Stimulated activated CD4-positive, alpha-beta T cell treated with anti-CD3 and anti-CD28 coated beads, Interleukin-1b, Interleukin-23, amount 100 ng/mL, for 24 hours (primary cell): ENCODE data around the gene SLC50A1.

Source experiments
- DNase-seq, 4 experiments: peaks; one replicate each; pipeline ENCODE4 v3.0.0-alpha.2; 2020; ENCODE audit warnings: low read depth in 4 of 4, low spot score in 1 of 4

The SLC50A1 gene, protein sequence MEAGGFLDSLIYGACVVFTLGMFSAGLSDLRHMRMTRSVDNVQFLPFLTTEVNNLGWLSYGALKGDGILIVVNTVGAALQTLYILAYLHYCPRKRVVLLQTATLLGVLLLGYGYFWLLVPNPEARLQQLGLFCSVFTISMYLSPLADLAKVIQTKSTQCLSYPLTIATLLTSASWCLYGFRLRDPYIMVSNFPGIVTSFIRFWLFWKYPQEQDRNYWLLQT

DNA sequence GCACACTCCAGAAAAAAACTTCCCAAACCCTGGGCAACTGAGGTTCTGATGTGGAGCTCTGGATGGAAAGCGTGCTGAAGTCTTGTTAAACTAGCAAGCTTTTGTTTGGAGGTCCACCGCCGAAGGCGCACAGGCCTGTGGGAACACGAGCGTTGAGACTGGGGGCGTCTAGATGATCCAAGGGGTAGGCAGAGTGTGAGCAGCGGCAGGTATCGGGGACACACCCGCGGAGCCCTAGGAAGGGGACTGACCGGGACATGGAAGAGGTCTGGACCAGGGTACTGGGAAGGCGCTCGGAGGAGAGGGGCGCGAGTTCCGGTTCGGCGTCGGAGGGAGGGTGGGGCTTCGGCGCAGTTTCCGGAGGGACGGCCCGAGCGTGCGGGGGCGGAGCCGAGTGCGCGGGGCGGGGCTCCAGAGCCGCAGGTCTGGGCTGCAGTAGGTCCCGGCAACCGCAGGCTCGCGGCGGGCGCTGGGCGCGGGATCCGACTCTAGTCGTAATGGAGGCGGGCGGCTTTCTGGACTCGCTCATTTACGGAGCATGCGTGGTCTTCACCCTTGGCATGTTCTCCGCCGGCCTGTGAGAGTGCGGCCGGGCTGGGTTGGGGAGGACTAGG lies at the start of gene SLC50A1:
TSS of gene SLC50A1 (plus strand) at position 438 of the 614 bp plus-strand sequence. CDS start at position 498, 60 bp downstream.
- peak; percentile 72 to 91 (median 88) for DNase-seq

DNA sequence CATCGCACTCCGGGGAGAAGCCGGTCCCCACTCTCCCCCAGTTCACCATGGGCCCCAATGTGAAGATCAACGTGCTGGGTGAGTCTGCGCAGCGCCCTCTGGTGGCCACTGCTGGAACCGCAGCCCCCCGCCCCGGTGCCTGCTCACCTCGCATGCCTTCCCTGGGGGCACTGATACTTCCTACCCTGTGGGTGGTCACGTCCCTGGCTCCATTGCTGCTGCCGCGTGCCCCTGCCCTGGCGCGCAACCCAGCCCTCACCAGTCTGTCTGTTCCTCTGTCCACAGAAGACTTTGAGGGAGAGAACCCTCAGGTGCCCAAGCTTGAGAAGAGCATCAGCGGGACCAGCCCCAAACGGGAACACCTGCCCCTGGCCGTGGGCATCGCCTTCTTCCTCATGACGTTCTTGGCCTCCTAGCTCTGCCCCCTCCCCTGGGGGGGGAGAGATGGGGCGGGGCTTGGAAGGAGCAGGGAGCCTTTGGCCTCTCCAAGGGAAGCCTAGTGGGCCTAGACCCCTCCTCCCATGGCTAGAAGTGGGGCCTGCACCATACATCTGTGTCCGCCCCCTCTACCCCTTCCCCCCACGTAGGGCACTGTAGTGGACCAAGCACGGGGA lies 49.4 kb upstream of the SLC50A1 start:
- peak in 3 of 4 experiments; percentile 60 to 72 (median 68) for DNase-seq

DNA sequence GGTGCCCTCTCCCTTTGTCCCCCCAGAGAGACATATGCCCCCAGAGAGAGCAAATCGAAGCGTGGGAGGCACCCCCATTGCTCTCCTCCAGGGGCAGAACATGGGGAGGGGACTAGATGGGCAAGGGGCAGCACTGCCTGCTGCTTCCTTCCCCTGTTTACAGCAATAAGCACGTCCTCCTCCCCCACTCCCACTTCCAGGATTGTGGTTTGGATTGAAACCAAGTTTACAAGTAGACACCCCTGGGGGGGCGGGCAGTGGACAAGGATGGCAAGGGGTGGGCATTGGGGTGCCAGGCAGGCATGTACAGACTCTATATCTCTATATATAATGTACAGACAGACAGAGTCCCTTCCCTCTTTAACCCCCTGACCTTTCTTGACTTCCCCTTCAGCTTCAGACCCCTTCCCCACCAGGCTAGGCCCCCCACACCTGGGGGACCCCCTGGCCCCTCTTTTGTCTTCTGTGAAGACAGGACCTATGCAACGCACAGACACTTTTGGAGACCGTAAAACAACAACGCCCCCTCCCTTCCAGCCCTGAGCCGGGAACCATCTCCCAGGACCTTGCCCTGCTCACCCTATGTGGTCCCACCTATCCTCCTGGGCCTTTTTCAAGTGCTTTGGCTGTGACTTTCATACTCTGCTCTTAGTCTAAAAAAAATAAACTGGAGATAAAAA lies 48.7 kb upstream of the SLC50A1 start:
- no peak for DNase-seq

DNA sequence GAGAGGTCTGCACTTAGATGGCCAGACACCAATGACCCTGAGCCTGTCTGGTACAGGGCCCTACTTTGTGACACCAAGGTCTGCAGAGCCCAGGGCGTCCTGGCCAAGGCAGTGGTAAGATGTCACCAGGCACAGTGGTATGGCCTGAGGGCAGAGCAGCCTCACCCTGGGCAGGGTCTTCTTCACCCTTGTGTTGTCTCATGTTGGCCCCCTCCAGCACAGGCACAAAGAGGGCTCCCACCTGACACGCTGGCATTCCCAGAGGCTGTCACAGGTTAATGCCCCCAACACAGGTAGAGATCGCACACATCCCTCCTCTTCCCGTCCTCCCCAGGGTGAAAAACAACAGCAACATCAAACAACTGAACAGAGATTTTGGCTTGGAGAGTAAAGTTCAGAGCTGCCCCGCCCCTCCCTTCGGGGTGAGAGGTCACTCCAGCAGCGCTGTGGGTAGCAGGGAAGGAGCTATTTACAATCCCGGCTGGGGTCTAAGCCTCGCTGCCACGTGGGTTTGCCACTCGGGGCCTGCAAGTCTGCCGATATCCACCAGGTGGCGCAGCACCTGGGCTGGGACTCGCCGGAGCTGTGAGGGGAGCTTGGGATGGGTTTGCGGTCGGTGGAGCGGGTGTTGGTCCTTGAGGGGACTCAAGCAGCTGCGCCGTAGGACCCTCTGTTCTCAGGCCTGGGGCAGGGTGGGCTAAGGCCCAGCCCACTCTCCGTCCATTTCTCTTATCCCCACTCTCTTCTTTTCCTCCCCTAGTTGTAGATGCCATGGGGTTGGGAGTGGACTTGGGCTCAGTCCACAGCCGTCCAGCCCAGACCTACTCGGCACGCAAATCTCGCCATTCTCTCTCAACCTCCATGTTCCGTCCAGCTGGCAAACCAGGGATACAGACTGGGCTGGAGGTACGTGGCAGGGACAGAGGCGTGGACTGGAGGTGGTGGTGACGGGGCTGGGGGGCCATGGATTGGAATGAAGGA lies 44.3 kb upstream of the SLC50A1 start:
- peak; percentile 70 to 80 (median 73) for DNase-seq

DNA sequence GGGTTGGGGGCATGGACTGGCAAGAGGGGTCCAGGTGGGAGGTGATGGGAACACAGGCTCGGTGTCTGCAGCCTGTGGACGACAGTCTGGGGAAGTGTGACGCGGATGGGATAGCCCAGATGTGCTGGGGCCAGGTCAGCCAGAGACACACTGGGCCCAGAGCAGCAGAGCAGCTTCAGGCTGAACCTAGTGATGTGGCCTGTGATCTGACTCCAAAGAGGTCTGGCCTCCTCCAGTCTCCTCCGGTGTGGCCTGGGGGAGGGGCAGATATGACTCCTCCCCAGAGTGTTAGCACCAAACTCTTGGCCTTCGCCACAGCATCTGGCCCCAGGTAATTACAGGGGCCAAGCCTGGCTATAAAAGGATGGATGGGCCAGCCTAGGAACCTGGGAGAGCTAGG lies 43.5 kb upstream of the SLC50A1 start:
- DNase-seq: no peak

DNA sequence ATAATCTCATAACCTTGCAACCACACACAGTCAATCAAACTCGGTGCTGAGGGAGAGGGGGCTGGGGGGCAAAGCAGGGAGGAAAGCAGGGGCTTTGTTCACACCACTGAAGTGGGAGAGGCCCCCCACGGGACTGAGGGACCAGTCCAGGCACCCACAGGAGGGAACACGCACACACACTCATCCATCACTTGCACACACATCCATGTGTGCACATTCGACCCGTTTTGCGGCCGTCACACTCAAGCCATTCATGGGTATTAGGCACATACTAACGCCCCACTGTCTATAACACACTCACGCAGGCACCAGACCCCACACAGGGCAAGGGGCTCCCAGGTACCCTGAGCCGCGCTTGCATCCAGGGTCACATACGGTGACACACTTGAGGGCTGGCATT lies 43.0 kb upstream of the SLC50A1 start:
- DNase-seq: no peak

DNA sequence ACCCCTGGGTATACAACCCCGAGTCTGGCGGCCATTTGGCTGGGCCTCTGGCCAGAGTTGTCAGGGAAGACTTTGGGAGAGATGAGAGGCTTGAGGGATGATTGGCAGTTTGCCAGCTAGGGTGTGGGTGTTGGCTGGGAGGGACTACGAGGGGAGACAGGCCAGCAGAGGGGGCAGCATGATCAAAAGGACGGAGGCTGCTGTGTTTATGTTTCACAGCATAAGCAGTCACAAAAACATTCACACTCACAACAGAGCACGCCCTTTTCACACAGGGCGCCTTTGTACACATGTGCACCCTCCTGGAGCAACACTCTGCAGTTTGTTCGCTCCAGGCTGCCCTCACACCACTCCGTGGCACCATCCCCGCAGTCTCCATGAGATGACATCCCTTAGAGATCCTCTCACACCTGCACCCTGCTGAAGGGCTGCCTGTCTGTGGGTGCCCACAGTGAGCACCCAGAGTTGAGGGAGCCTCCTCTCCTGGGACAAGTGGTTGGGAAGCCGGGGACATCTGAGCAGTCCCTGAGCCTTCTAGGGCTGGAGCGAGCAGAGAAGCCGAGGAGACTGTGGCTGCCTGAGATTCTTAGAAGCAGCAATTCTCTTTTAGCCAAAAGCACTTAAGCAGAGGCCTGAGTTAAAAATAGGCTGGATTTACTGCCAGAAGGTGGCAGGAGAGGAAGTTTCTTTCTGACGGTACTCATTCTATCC lies 41.6 kb upstream of the SLC50A1 start:
- DNase-seq: no peak

DNA sequence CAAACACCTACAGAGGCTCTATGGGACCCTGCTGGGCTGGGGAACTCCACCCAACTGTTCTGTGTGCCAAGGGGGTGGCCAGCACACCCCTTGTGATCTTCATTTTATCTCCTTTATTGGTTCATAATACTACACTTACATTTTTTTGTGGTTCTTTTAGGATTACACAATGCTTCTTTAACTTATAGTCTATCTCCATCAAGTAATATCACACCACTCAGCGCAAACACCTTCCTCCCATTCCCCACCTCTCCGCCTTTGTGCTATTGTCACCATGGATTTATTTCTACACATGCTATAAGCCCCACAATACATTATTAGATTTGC lies 41.1 kb upstream of the SLC50A1 start:
- DNase-seq: no peak

DNA sequence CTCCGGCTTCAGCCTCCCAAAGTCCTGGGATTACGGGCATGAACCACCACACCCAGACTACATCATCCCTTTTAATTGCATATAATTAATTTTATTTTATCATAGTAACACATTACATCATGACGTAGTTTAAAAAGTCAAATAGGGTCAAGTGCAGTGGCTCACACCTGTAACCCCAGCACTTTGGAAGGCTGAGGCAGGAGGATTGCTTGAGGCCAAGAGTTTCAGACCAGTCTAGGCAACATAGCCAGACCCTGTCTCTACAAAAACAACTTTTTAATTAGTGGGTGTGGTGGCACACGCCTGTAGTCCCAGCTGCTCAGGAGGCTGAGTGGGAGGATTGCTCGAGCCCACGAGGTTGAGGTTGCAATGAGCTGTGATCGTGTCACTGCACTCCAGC lies 36.3 kb upstream of the SLC50A1 start:
- DNase-seq: no peak

DNA sequence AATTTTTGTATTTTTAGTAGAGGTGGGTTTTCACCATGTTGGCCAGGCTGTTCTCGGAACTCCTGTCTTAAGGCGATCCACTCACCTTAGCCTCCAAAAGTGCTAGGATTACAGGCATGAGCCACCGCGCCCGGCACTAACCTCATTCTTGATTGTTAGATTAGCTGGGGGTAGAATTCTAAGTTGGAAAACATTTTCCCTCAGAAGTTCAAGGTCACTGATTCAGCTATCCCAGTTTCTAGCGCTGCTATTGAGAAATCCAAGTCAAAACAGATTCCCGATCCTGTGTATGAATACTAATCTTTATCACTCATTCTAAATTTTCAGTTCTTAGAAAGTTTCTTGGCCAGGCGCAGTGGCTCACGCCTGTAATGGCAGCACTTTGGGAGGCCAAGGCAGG lies 32.3 kb upstream of the SLC50A1 start:
- DNase-seq: no peak

DNA sequence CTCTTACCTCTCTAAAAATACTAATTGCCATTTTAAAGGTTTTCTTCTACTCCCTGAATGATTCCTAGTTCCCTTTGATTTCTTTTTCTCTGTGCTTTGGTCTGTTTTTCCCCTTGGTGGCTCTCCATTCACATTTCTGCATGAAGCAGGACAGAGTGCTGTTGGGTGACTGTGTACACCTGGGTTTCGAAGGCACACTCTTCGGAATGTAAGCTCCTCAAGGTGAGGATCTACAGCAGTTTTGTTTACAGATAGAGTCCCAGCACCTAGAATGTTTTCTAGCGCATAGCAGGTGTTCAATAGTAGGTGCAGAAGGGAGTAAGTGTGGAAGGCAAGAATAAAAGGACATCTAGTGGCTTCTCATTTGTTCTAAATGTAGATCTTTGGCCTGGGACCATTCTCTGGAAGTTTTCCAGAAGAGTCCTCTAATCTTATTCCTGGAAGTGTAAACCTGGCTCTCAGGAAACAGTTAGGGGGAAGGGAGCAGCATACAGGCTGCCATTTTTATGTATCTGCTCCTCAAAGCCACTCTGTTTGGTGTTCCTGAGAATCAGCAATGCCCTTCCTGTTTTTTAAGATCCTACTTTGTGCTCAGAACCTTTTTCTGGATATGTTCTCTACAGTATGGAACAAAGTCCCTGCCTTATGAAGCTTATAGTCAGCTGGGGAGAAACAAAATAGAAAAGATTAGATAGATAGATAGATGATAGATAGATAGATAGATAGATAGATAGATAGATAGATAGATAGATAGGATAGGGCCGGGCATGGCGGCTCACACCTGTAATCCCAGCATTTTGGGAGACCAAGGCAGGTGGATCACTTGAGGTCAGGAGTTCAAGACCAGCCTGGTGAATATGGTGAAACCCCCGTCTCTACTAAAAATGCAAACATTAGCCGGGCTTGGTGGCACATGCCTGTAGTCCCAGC lies 30.8 kb upstream of the SLC50A1 start:
- DNase-seq: no peak

DNA sequence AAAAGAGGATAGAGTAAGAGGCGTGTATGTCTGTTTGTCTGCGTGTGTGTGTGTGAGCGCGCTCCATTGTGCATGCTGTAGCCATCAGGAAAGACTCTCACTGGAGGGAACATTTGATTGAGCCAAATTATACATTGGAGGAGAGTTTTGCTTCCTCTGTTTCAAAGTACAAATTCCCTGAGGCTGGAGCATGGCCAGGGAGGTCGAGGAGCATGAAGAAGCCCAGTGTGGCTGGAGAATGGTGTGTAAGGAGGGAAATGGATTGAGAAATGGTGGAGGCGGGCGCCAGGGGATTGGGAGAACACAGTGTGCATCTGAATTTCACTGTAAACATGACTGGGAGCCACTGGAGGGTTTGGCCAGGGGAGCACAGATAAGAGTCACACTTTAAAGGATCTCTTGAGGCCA lies 30.0 kb upstream of the SLC50A1 start:
- no peak for DNase-seq

DNA sequence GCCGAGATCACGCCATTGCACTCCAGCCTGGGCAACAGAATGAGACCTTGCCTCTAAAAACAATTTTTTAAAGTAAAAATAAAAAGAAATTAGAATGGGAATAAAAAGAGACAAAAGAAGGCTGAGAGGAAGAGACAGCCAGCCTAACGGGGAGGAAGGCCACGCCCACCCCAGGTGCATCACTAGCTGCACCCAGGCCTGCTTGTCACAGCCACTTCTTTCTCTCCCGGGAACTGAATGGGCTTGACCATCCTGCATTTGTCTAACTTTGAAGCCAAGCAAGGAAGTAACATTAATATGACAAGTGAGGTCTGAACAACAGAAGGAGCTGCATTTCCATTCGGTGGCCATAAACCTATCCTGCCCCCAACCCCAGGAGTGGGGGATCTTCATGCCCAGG lies 28.8 kb upstream of the SLC50A1 start:
- no peak for DNase-seq

DNA sequence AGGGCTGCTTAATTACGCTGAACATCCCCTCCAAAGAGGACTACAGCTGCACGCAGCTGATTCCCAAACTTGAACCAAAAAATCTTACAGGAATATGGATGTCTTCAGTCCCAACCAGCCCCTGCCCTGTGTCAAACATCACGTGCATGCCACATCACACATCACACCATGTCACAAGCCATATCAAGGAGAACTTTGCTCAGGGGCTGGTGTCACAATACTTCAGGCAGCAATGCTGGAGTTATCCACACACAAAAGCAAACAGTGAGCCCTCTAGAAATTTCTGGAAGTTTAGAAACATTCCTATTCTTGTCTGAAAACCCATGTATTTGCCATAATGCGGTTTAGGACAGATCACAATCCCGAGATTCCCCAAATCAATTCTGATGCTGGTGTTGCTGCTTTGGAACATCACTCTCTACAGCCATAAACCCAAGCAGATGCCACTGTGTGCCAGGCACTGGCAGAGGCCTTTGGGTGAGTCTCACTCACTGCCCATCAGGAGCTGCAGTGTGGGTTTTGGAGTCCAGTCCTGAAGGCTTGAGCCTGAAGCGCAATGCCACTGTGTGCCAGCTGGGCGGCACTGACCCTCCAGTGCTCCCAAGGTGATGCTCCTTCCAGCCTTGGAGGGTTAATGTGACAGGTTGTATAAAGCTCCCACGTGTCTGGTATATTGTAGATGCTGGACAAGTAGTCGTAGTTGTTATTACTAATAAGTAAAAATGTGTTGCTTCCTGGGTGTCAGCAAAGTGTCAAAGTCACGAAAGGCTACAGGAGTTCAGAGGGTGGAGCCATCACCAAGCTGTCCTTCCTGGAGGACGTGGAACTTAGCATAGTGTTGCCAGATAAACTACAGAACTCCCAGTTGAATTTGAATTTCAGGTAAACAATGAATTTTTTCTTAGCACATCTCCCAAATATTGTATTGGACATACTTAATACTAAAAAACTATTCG lies 28.1 kb upstream of the SLC50A1 start:
- DNase-seq: no peak

DNA sequence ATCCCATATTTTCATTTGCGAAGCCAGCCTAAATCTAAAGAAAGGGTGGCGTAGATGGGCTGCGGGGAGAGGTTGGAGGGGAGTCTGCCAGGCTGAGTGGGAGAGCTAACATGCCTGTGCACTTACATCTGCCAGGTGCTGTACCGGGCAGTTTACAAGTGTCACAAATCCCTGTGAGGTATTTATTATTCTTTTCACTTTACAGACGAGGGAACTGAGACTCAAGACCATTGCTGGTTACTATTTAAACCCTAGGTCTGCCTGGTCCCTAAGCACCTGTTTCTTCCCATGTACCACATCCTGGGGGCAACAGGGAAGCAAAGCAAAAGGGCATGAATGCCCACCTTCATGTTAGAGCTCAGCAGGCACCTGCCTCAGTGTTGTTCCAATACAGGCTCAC lies 27.4 kb upstream of the SLC50A1 start:
- no peak for DNase-seq

DNA sequence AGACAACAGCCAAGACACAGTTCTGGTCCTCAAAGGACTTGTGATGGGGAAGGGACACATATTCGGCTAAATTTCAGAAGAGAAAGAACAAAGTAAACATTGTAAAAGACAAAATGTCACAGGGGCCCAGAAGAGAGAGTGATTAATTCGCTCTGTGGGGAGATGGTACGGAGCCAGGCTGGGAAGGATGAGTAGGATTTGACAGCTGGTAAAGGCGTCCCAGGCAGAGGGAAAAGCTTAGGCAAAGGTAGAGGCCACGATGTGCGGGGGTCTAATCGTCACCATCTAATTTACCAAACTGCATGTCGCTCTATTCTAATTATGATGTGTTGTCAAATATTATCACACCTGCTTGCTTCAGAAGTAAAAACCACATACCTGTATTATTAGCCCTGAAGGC lies 25.3 kb upstream of the SLC50A1 start:
- no peak for DNase-seq

DNA sequence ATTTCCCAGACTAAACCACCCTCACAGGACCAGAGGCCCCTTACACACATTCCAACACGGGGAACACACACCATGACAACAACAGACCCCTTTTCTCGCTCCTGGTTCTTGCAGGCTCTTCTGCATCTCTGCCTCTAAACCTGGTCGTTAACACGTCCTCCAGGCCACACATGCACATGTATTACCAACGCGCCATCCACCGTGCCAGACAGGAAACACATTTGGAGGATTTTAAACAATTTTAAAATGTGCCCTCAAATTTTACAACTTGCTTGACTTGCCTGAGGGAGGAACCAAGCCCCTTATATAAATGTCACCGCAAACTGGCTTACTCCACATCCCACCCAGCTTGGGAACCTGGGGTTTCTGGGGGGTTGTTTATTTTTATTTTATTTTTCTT lies 24.8 kb upstream of the SLC50A1 start:
- no peak for DNase-seq

DNA sequence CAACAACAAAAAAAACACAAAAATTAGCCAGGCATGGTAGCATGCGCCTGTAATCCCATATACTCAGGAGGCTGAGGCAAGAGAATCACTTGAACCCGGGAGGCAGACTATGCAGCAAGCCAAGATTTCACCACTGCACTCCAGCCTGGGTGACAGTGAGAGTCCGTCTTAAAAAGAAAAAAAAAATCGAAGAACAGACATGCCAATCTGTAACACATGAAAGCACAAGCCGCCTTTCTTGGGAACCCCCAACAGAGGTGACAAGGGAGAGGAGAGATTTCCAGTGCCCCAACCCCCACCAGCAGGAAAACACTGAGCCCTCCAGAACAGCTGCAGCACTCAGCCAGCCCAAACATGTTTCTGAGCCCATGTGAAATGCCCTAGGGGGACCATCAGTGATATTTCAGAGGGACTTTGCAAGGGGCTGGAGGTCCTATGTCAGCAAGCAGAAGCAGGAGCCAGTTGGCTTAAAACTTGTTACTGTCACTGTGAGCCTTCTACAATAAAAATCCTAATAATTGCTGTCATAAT lies 22.1 kb upstream of the SLC50A1 start:
- DNase-seq: no peak
